Caco-2 (cell line): Measurements from ENCODE around the gene KCNJ12. TPM values are rescaled to one million over a fixed set of nuclear protein-coding genes. Genes with fewer than 3 reads are reported as not detected.
A peak's percentile ranks its signal among the peaks of the same experiment; 100 is the strongest.
"Not testable (repeated sequence)": the region's sequence is repeated elsewhere in the genome, so short reads cannot be mapped to it uniquely, and the experiment has no call there.

ENCODE experiments used
- BruUV-seq: library from RNA; stranded (reverse); fragments of 400-500 nt; replicated peaks from 2 replicates; lab custom pipeline; 2021; lab: Mats Ljungman, UMichigan
- CTCF ChIA-PET: fragments of 300-600 bp; sonication (Branson Sonifier 250); formaldehyde crosslinking; loops from one replicate; lab custom pipeline; 2022; ENCODE audit warnings: antibody characterized with exemption; lab: Charles Lee
- POLR2A ChIA-PET: fragments of 300-600 bp; sonication (Branson Sonifier 250); formaldehyde crosslinking; loops from one replicate; lab custom pipeline; 2022; ENCODE audit warnings: antibody characterized with exemption; lab: Charles Lee
- DNase-seq, 2 experiments: peaks; one replicate each; pipeline versions ENCODE4 v3.0.0 to v3.0.0-alpha.2; 2020 to 2022
- H3K27me3 ChIP-seq: replicated peaks from 2 replicates; pipeline ENCODE4 v1.6.0; 2011; ENCODE audit warnings: low read length; ENCODE audit not compliant: control insufficient read depth, insufficient read depth
- H3K36me3 ChIP-seq: 2 replicates; pipeline ENCODE4 v1.5.1; 2011; ENCODE audit warnings: low read length; ENCODE audit not compliant: control insufficient read depth, insufficient read depth
- H3K4me1 ChIP-seq: fragments of 250-450 bp; sonication (Bioruptor Pico); 2 replicates; pipeline ENCODE4 v1.5.1; 2020; ENCODE audit warnings: mild to moderate bottlenecking
- H3K4me3 ChIP-seq: 2 replicates; pipeline ENCODE4 v1.5.1; 2011; ENCODE audit warnings: low read depth, mild to moderate bottlenecking, control low read depth, low read length
- H3K9me3 ChIP-seq: fragments of 250-450 bp; sonication (Bioruptor Pico); 2 replicates; pipeline ENCODE4 v1.5.1; 2020; ENCODE audit warnings: mild to moderate bottlenecking, moderate library complexity
- H3K27ac Mint-ChIP-seq: one replicate; pipeline ENCODE4 v1.8.0; 2022; ENCODE audit warnings: mixed read lengths; ENCODE audit not compliant: unreplicated experiment
- H3K27me3 Mint-ChIP-seq: one replicate; pipeline ENCODE4 v1.8.0; 2022; ENCODE audit warnings: mixed read lengths; ENCODE audit not compliant: insufficient read depth, unreplicated experiment
- H3K36me3 Mint-ChIP-seq: one replicate; pipeline ENCODE4 v1.8.0; 2022; ENCODE audit warnings: mild to moderate bottlenecking, mixed read lengths; ENCODE audit not compliant: insufficient read depth, unreplicated experiment
- H3K4me1 Mint-ChIP-seq: one replicate; pipeline ENCODE4 v1.8.0; 2022; ENCODE audit warnings: low read depth, mixed read lengths; ENCODE audit not compliant: unreplicated experiment
- H3K4me3 Mint-ChIP-seq: one replicate; pipeline ENCODE4 v1.8.0; 2022; ENCODE audit warnings: mild to moderate bottlenecking, moderate library complexity, mixed read lengths; ENCODE audit not compliant: unreplicated experiment
- H3K9me3 Mint-ChIP-seq: one replicate; pipeline ENCODE4 v1.8.0; 2022; ENCODE audit warnings: mixed read lengths; ENCODE audit not compliant: unreplicated experiment
- CTCF ChIP-seq, 2 experiments: fragments of 200-600 bp in 1 of 2; IDR thresholded peaks; 1 replicate in 1 of 2; 2 replicates in 1 of 2; pipeline versions ENCODE4 v1.5.1 to v1.8.0; 2011 to 2022; ENCODE audit warnings: antibody characterized with exemption in 1 of 2, control low read depth in 1 of 2, inconsistent platforms in 1 of 2, low read depth in 1 of 2, low read length in 1 of 2, mild to moderate bottlenecking in 1 of 2, moderate library complexity in 1 of 2; ENCODE audit not compliant: insufficient read depth in 1 of 2, severe bottlenecking in 1 of 2, unreplicated experiment in 1 of 2
- intact Hi-C: fragments of 100-400 bp; cut with micrococcal nuclease; formaldehyde crosslinking; loops from one replicate; pipeline ENCODE4 v1.10.0; 2022; ENCODE audit not compliant: unreplicated experiment
- total RNA-seq: library from RNA; stranded (reverse); gene quantifications from 2 replicates; pipeline ENCODE4 v1.2.3, GENCODE V29; 2022

Gene KCNJ12
- total RNA-seq, 1 experiment from 2014 or later = 0.07 TPM

- POLR2A ChIA-PET = no interaction called here
- no peaks in the 10 kb centered on the region for H3K9me3 Mint-ChIP-seq
- H3K27me3 ChIP-seq = no peaks in the 10 kb centered on the region
- no peak overlapping the region for H3K4me3 Mint-ChIP-seq
- no peaks in the 10 kb centered on the region for H3K36me3 ChIP-seq
- peak in 1 of 2 experiments; percentile 23 for DNase-seq
- no peak for TF ChIP-seq CTCF (IDR thresholded peaks at IDR 0.05; ENCODE audit: insufficient read depth in 1 of 2, low read depth in 1 of 2, low read length in 1 of 2, severe bottlenecking in 1 of 2, unreplicated experiment in 1 of 2)
- no peak overlapping the region for H3K27ac Mint-ChIP-seq
- H3K9me3 ChIP-seq = no peaks in the 10 kb centered on the region
- peaks cover 2% of the 10 kb centered on the region for H3K27me3 Mint-ChIP-seq
- H3K4me1 Mint-ChIP-seq = no peaks in the 10 kb centered on the region
- H3K4me1 ChIP-seq = no peaks in the 10 kb centered on the region
- CTCF ChIA-PET = interaction anchor here (0.6 kb wide), 1 partner anchor 24 kb away, joined by 3 read pairs; no protein-coding TSS in a partner anchor
- BruUV-seq = no TSS peak
- intact Hi-C loops = no loop called here
- H3K36me3 Mint-ChIP-seq = no peaks in the 10 kb centered on the region
- no peak overlapping the region for H3K4me3 ChIP-seq
These were observed 42.5 kb downstream of the KCNJ12 start for GRCh38 chr17:21418446-21419298.

- ChIA-PET CTCF (no interaction called here), POLR2A (no interaction called here)
- Mint-ChIP-seq H3K4me1 (no peaks in the 10 kb centered on the region), H3K36me3 (no peaks in the 10 kb centered on the region), H3K9me3 (no peaks in the 10 kb centered on the region), H3K27ac (no peak overlapping the region), H3K27me3 (peaks cover 3% of the 10 kb centered on the region), H3K4me3 (no peak overlapping the region)
- Histone ChIP-seq H3K4me1 (no peaks in the 10 kb centered on the region), H3K4me3 (no peak overlapping the region), H3K27me3 (no peaks in the 10 kb centered on the region), H3K36me3 (no peaks in the 10 kb centered on the region), H3K9me3 (no peaks in the 10 kb centered on the region)
- DNase-seq = peak in 1 of 2 experiments; percentile 33
- TF ChIP-seq CTCF (IDR thresholded peaks at IDR 0.05; ENCODE audit: insufficient read depth in 1 of 2, low read depth in 1 of 2, low read length in 1 of 2, severe bottlenecking in 1 of 2, unreplicated experiment in 1 of 2) = no peak
- BruUV-seq = no TSS peak
- intact Hi-C loops = loop anchor here (5.0 kb wide), 1 partner anchor 288 kb away; no protein-coding TSS in a partner anchor
These were observed 43.4 kb downstream of the KCNJ12 start for GRCh38 chr17:21419299-21420239.

GRCh38 chr17:21420503-21421090 is 44.4 kb downstream of the KCNJ12 start:
- H3K9me3 Mint-ChIP-seq, H3K4me3 ChIP-seq, H3K36me3 Mint-ChIP-seq, H3K27me3 ChIP-seq, H3K9me3 ChIP-seq, POLR2A ChIA-PET, H3K4me1 ChIP-seq, H3K27ac Mint-ChIP-seq, H3K36me3 ChIP-seq, H3K4me1 Mint-ChIP-seq, CTCF ChIA-PET, BruUV-seq, H3K4me3 Mint-ChIP-seq: not testable (repeated sequence)
- intact Hi-C loops = loop anchor here (5.0 kb wide), 1 partner anchor 287 kb away; no protein-coding TSS in a partner anchor
- peak in 1 of 2 experiments; percentile 25 for DNase-seq
- peaks cover 11% of the 10 kb centered on the region for H3K27me3 Mint-ChIP-seq

- H3K27me3 Mint-ChIP-seq = peaks cover 15% of the 10 kb centered on the region
- H3K9me3 Mint-ChIP-seq, H3K4me1 ChIP-seq, H3K4me1 Mint-ChIP-seq, CTCF ChIA-PET, H3K36me3 Mint-ChIP-seq, H3K4me3 Mint-ChIP-seq, H3K36me3 ChIP-seq, H3K9me3 ChIP-seq, H3K27ac Mint-ChIP-seq, POLR2A ChIA-PET, BruUV-seq, H3K27me3 ChIP-seq, H3K4me3 ChIP-seq: not testable (repeated sequence)
- peak in 1 of 2 experiments; percentile 31 for DNase-seq
- intact Hi-C loops = loop anchor here (5.0 kb wide), 1 partner anchor 286 kb away; no protein-coding TSS in a partner anchor
These were observed 45.5 kb downstream of the KCNJ12 start for GRCh38 chr17:21421421-21422310.
